ENCODE measurements around the gene PGLYRP3.

Gene PGLYRP3

GRCh38 chr1:153260585-153261280, 52.0 kb downstream of the PGLYRP3 start:
- DNase-seq (ENCODE audit: low read depth), result no peak

GRCh38 chr1:153259387-153259786, 53.4 kb downstream of the PGLYRP3 start, which contains the start of gene LORICRIN:
TSS of gene LORICRIN (plus strand) at chr1:153259687. CDS start at chr1:153260950, 1,263 bp downstream.
- no peak for DNase-seq (ENCODE audit: low read depth)

GRCh38 chr1:153253693-153254092, 59.1 kb downstream of the PGLYRP3 start:
- DNase-seq (ENCODE audit: low read depth), result no peak

- DNase-seq (ENCODE audit: low read depth), result no peak
Measured at GRCh38 chr1:153253076-153253475, 59.7 kb downstream of the PGLYRP3 start.

GRCh38 chr1:153251988-153252387, 60.8 kb downstream of the PGLYRP3 start:
- no peak for DNase-seq (ENCODE audit: low read depth)

GRCh38 chr1:153251562-153251961, 61.2 kb downstream of the PGLYRP3 start:
- DNase-seq (ENCODE audit: low read depth), result no peak

GRCh38 chr1:153251087-153251486, 61.7 kb downstream of the PGLYRP3 start:
- no peak for DNase-seq (ENCODE audit: low read depth)

- no peak for DNase-seq (ENCODE audit: low read depth)
Measured at GRCh38 chr1:153250166-153250565, 62.6 kb downstream of the PGLYRP3 start.

GRCh38 chr1:153248176-153248879, 64.4 kb downstream of the PGLYRP3 start:
- no peak for DNase-seq (ENCODE audit: low read depth)
